ENCODE measurements around the gene NR4A1.
A peak's percentile ranks its signal among the peaks of the same experiment; 100 is the strongest.

The NR4A1 gene

GRCh38 chr12:52050758-52051541 lies at the start of gene NR4A1:
Gene NR4A1, plus strand, starts transcription at chr12:52051442. Its CDS starts 2,887 bp downstream, at chr12:52054329.
- H3K27me3 ChIP-seq (ENCODE audit: control insufficient read depth in 5 of 5, insufficient read depth in 4 of 5, low read length in 5 of 5): peaks cover 0 to 6% (median 0%) of the 10 kb centered on the region in 5 donors
- H3K9me3 ChIP-seq (ENCODE audit: control insufficient read depth in 5 of 5, low read length in 5 of 5): peaks cover 0 to 1% (median 0%) of the 10 kb centered on the region in 5 donors
- peak within 1 kb of the TSS; percentile 70 to 89 (median 79) for H3K4me3 ChIP-seq (ENCODE audit: low read depth in 1 of 5, low read length in 5 of 5)
- peak within 1 kb of the TSS; percentile 56 to 86 (median 78) for H3K9ac ChIP-seq (ENCODE audit: low read length in 5 of 5)
- peak within 1 kb of the TSS; percentile 72 for H3K27ac ChIP-seq (ENCODE audit: low read depth, low read length)
- peaks cover 11 to 59% (median 33%) of the 10 kb centered on the region in 5 donors for H3K4me1 ChIP-seq (ENCODE audit: control insufficient read depth in 5 of 5, insufficient read depth in 5 of 5, low read length in 5 of 5)
- H3K36me3 ChIP-seq (ENCODE audit: control insufficient read depth in 5 of 5, insufficient read depth in 5 of 5, low read length in 5 of 5): peaks cover 0 to 29% (median 19%) of the 10 kb centered on the region in 5 donors

DNA sequence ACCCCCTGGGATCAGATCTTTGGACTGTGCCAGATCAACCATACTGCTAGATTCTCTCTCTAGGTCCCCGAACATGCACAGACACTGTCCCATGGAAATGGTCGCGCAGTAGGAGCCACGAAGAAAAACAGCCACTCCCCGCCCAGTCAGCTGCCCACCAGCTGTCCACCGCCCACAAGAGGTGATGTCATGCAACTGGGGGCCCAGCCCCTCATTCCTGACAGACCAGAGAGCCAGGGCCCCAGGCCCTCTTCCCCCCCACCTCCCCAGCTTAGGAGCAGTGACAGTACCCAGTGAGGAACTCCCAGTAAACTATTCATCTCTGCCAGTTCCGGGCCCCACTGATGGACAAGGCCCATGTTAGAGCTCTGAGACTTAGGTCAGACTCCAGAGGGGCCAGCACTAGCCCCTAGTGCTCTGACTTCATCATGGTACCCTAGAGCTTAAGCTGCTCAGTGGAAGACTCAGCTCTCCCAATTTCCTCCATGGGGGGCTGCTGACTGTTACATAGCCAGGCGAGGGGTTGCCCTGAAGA lies 48.2 kb upstream of the NR4A1 start:
- Histone ChIP-seq H3K9me3 (ENCODE audit: control insufficient read depth in 5 of 5, low read length in 5 of 5) (no peaks in the 10 kb centered on the region), H3K36me3 (ENCODE audit: control insufficient read depth in 5 of 5, insufficient read depth in 5 of 5, low read length in 5 of 5) (peaks cover 0 to 8% (median 6%) of the 10 kb centered on the region in 5 donors), H3K4me1 (ENCODE audit: control insufficient read depth in 5 of 5, insufficient read depth in 5 of 5, low read length in 5 of 5) (peaks cover 0 to 32% (median 21%) of the 10 kb centered on the region in 5 donors), H3K27me3 (ENCODE audit: control insufficient read depth in 5 of 5, insufficient read depth in 4 of 5, low read length in 5 of 5) (peaks cover 2 to 28% (median 12%) of the 10 kb centered on the region in 5 donors), H3K4me3 (ENCODE audit: low read depth in 1 of 5, low read length in 5 of 5) (no peak overlapping the region), H3K9ac (ENCODE audit: low read length in 5 of 5) (no peak overlapping the region), H3K27ac (ENCODE audit: low read depth, low read length) (no peak overlapping the region)

DNA sequence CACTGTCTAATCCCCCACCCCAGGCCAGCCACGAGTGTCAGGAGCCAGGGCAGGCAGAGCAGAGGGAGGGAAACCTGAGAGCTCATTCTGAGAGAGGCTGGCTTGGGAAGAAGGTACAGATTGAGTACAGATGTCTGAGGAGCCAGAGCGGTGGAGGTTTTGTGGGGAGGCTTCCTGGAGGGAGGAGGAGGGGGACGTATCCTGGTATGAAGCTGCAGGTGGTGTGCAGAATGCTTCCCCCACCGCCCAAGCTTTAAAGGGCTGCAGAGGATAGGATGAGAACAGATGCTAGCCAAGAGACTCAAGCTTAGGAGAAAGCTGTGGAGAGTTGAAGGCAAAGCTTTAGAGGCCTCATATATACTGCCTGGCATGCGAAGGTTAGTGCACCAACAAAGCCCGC lies 47.7 kb upstream of the NR4A1 start:
- Histone ChIP-seq H3K4me3 (ENCODE audit: low read depth in 1 of 5, low read length in 5 of 5) (no peak overlapping the region), H3K9ac (ENCODE audit: low read length in 5 of 5) (no peak overlapping the region), H3K9me3 (ENCODE audit: control insufficient read depth in 5 of 5, low read length in 5 of 5) (no peaks in the 10 kb centered on the region), H3K4me1 (ENCODE audit: control insufficient read depth in 5 of 5, insufficient read depth in 5 of 5, low read length in 5 of 5) (peaks cover 0 to 38% (median 23%) of the 10 kb centered on the region in 5 donors), H3K27me3 (ENCODE audit: control insufficient read depth in 5 of 5, insufficient read depth in 4 of 5, low read length in 5 of 5) (peaks cover 2 to 28% (median 12%) of the 10 kb centered on the region in 5 donors), H3K36me3 (ENCODE audit: control insufficient read depth in 5 of 5, insufficient read depth in 5 of 5, low read length in 5 of 5) (peaks cover 0 to 9% (median 4%) of the 10 kb centered on the region in 5 donors), H3K27ac (ENCODE audit: low read depth, low read length) (no peak overlapping the region)

- Histone ChIP-seq H3K27ac (ENCODE audit: low read depth, low read length) (no peak overlapping the region), H3K4me3 (ENCODE audit: low read depth in 1 of 5, low read length in 5 of 5) (no peak overlapping the region), H3K4me1 (ENCODE audit: control insufficient read depth in 5 of 5, insufficient read depth in 5 of 5, low read length in 5 of 5) (peaks cover 0 to 43% (median 29%) of the 10 kb centered on the region in 5 donors), H3K9me3 (ENCODE audit: control insufficient read depth in 5 of 5, low read length in 5 of 5) (no peaks in the 10 kb centered on the region), H3K36me3 (ENCODE audit: control insufficient read depth in 5 of 5, insufficient read depth in 5 of 5, low read length in 5 of 5) (peaks cover 0 to 13% (median 4%) of the 10 kb centered on the region in 5 donors), H3K9ac (ENCODE audit: low read length in 5 of 5) (no peak overlapping the region), H3K27me3 (ENCODE audit: control insufficient read depth in 5 of 5, insufficient read depth in 4 of 5, low read length in 5 of 5) (peaks cover 2 to 28% (median 12%) of the 10 kb centered on the region in 5 donors)
Observed at GRCh38 chr12:52004042-52004648, 47.1 kb upstream of the NR4A1 start.

GRCh38 chr12:52005218-52005902 lies 45.9 kb upstream of the NR4A1 start:
- H3K36me3 ChIP-seq (ENCODE audit: control insufficient read depth in 5 of 5, insufficient read depth in 5 of 5, low read length in 5 of 5): peaks cover 0 to 8% (median 4%) of the 10 kb centered on the region in 5 donors
- no peak overlapping the region for H3K9ac ChIP-seq (ENCODE audit: low read length in 5 of 5)
- H3K27me3 ChIP-seq (ENCODE audit: control insufficient read depth in 5 of 5, insufficient read depth in 4 of 5, low read length in 5 of 5): peaks cover 2 to 28% (median 12%) of the 10 kb centered on the region in 5 donors
- peaks cover under 1 to 54% (median 40%) of the 10 kb centered on the region in 5 donors for H3K4me1 ChIP-seq (ENCODE audit: control insufficient read depth in 5 of 5, insufficient read depth in 5 of 5, low read length in 5 of 5)
- H3K9me3 ChIP-seq (ENCODE audit: control insufficient read depth in 5 of 5, low read length in 5 of 5): no peaks in the 10 kb centered on the region
- H3K27ac ChIP-seq (ENCODE audit: low read depth, low read length): no peak overlapping the region
- no peak overlapping the region for H3K4me3 ChIP-seq (ENCODE audit: low read depth in 1 of 5, low read length in 5 of 5)

GRCh38 chr12:52005903-52006703 lies 45.1 kb upstream of the NR4A1 start:
- H3K4me1 ChIP-seq (ENCODE audit: control insufficient read depth in 5 of 5, insufficient read depth in 5 of 5, low read length in 5 of 5): peaks cover 1 to 62% (median 48%) of the 10 kb centered on the region in 5 donors
- H3K27me3 ChIP-seq (ENCODE audit: control insufficient read depth in 5 of 5, insufficient read depth in 4 of 5, low read length in 5 of 5): peaks cover 2 to 28% (median 12%) of the 10 kb centered on the region in 5 donors
- peak overlapping the region in 3 of 5 donors; percentile 11 to 87 (median 52) for H3K4me3 ChIP-seq (ENCODE audit: low read depth in 1 of 5, low read length in 5 of 5)
- H3K27ac ChIP-seq (ENCODE audit: low read depth, low read length): no peak overlapping the region
- H3K36me3 ChIP-seq (ENCODE audit: control insufficient read depth in 5 of 5, insufficient read depth in 5 of 5, low read length in 5 of 5): peaks cover 0 to 16% (median 6%) of the 10 kb centered on the region in 5 donors
- H3K9ac ChIP-seq (ENCODE audit: low read length in 5 of 5): peak overlapping the region in 1 of 5 donors; percentile 43
- no peaks in the 10 kb centered on the region for H3K9me3 ChIP-seq (ENCODE audit: control insufficient read depth in 5 of 5, low read length in 5 of 5)

DNA sequence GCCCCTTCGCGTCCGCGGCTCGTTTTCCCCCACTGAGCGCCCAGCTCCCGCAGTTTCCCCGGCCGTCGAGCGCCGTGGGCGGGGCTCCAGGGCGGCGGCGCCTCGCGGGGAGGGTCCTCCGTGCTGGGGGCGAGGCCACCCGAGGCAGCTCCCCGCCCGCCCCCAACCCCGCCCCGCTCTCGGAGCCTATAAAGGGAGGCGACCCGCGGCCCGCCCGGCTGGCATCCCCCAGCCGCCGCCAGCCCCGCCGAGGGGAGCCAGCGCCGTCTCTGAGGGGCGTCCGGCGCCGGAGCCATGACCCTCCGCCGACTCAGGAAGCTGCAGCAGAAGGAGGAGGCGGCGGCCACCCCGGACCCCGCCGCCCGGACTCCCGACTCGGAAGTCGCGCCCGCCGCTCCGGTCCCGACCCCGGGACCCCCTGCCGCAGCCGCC lies 44.5 kb upstream of the NR4A1 start, which contains the start of gene TAMALIN:
TAMALIN (plus strand) TSS at position 221 of the 432 bp plus-strand sequence; CDS start at position 295, 74 bp downstream.
- Histone ChIP-seq H3K27me3 (ENCODE audit: control insufficient read depth in 5 of 5, insufficient read depth in 4 of 5, low read length in 5 of 5) (peaks cover 2 to 28% (median 12%) of the 10 kb centered on the region in 5 donors), H3K9me3 (ENCODE audit: control insufficient read depth in 5 of 5, low read length in 5 of 5) (no peaks in the 10 kb centered on the region), H3K4me3 (ENCODE audit: low read depth in 1 of 5, low read length in 5 of 5) (peak within 1 kb of the TSS in 4 of 5 donors; percentile 66 to 94 (median 80)), H3K36me3 (ENCODE audit: control insufficient read depth in 5 of 5, insufficient read depth in 5 of 5, low read length in 5 of 5) (peaks cover 0 to 17% (median 11%) of the 10 kb centered on the region in 5 donors), H3K9ac (ENCODE audit: low read length in 5 of 5) (peak within 1 kb of the TSS; percentile 34 to 92 (median 67)), H3K27ac (ENCODE audit: low read depth, low read length) (peak within 1 kb of the TSS; percentile 85), H3K4me1 (ENCODE audit: control insufficient read depth in 5 of 5, insufficient read depth in 5 of 5, low read length in 5 of 5) (peaks cover 1 to 64% (median 50%) of the 10 kb centered on the region in 5 donors)

GRCh38 chr12:52007158-52007921 lies 43.9 kb upstream of the NR4A1 start:
- H3K36me3 ChIP-seq (ENCODE audit: control insufficient read depth in 5 of 5, insufficient read depth in 5 of 5, low read length in 5 of 5): peaks cover 0 to 22% (median 16%) of the 10 kb centered on the region in 5 donors
- peak overlapping the region in 4 of 5 donors; percentile 66 to 94 (median 80) for H3K4me3 ChIP-seq (ENCODE audit: low read depth in 1 of 5, low read length in 5 of 5)
- peak overlapping the region; percentile 85 for H3K27ac ChIP-seq (ENCODE audit: low read depth, low read length)
- peaks cover 1 to 64% (median 50%) of the 10 kb centered on the region in 5 donors for H3K4me1 ChIP-seq (ENCODE audit: control insufficient read depth in 5 of 5, insufficient read depth in 5 of 5, low read length in 5 of 5)
- peaks cover 2 to 28% (median 12%) of the 10 kb centered on the region in 5 donors for H3K27me3 ChIP-seq (ENCODE audit: control insufficient read depth in 5 of 5, insufficient read depth in 4 of 5, low read length in 5 of 5)
- no peaks in the 10 kb centered on the region for H3K9me3 ChIP-seq (ENCODE audit: control insufficient read depth in 5 of 5, low read length in 5 of 5)
- H3K9ac ChIP-seq (ENCODE audit: low read length in 5 of 5): peak overlapping the region; percentile 34 to 92 (median 67)
